ENCODE data around the gene LMBR1.
"Not testable (repeated sequence)": the region's sequence is repeated elsewhere in the genome, so short reads cannot be mapped to it uniquely, and the experiment has no call there.

LMBR1 gene

DNA sequence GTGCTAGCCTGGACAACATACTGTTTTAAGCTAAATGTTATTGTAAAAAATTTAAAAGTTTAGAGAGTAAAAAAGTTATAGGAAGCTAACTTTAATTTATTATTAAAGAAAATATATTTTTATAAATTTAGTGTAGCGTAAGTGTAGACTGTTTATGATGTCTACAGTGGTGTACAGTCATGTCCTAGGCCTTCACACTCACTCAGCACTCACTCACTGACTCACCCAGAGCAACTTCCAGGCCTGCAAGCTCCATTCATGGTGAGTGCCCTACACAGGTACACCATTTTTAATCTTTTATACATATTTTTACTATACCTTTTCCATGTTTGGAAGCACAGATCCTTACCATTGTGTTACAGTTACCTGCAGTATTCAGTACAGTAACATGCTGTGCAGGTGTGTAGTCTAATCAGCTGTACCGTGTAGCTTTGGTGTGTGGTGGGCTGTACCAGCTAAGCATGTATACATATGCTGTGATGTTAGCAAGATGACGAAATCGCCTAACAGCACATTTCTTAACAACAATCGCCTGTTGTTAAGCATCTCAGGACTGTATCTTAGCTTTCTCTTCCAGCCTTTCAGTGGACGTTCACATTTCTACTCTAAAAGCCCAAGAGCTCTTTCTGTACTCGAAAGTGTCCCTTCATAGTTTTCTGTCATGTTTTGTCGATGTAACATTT, 240.0 kb downstream of the LMBR1 start:
- no peak for DNase-seq

DNA sequence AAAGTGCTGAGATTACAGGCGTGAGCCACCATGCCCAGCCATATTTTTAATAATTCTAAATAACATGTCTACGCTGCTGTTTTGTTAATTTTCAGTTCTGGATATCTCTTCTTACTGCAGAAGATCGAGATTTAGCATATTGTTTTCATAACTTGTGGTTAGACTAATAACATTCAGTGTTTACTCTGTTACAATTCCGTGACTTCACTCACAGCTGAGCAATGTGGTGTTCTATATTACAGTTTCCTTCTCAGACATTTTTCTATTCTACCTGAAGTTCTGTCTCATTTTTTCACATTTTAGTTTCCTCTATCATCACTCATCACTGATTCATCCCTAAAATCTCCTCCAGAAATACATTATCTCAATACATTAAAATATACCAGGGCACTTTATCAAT, 241.5 kb downstream of the LMBR1 start:
- DNase-seq, result no peak

DNA sequence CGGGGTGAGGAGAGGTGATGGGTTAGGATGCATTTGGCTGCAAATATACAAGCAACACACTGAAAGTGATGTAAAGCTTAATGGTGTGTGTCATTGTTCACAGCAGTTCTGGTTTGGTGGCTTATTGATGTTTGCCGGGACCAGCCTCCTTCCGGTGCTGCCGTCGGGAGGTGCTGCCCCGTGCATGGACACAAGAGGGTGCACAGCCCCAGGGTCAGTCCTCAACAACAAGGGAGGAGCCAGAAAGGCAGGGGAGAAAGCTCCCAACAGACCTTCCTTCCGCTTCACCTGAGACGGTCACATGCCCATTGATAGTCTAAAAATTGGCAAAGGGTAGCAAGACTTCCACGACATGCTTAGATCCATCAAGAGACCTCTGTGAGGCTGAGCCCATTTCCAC, 242.9 kb downstream of the LMBR1 start:
- no peak for DNase-seq

DNA sequence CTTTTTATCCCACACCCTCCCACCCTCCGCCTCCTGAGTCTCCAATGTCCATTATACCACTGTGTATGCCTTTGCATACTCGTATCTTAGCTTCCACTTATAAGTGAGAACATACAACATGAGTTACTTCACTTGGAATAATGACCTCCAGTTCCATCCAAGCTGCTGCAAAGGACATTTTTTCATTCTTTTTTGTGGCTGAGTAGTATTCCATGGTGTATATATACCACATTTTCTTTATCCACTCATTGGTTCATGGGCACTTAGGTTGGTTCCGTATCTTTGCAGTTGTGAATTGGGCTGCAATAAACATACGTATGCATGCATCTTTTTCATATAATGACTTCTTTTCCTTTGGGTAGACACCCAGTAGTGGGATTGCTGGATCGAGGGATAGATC, 245.7 kb downstream of the LMBR1 start:
- not testable (repeated sequence) for DNase-seq

DNA sequence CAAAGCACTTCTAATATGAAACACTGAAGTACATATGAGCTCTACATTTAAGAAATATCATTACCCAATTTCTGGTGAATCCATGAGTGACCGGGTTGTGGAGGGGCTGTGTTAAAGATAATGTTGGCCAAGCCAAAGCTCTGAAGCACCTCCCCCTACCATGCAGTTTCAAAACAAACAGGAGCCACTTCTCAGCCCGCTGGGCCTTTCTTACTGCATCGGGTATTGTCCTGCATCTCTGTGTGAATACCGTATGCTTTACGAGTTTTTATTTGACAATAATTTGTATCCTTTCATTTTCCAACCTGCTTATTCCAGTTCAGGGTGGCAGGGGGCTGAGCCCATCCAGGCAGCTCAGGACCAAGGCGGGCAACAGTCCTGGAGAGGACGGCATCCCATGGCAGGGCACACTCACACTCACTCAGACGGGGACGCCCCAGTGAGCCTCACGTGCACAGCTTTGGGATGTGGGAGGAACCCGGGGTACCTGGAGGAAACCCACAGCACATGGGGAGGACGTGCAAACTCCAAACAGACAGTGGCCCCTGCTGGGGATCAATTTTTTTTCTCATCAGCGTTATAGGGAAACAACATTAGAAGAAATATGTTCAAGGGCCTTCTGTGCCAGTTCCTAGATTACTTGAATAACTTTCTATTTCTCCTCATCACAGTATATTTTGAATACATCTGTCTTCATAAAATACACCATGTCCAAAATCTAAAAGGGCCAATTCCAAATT, 250.5 kb downstream of the LMBR1 start:
- no peak for DNase-seq

DNA sequence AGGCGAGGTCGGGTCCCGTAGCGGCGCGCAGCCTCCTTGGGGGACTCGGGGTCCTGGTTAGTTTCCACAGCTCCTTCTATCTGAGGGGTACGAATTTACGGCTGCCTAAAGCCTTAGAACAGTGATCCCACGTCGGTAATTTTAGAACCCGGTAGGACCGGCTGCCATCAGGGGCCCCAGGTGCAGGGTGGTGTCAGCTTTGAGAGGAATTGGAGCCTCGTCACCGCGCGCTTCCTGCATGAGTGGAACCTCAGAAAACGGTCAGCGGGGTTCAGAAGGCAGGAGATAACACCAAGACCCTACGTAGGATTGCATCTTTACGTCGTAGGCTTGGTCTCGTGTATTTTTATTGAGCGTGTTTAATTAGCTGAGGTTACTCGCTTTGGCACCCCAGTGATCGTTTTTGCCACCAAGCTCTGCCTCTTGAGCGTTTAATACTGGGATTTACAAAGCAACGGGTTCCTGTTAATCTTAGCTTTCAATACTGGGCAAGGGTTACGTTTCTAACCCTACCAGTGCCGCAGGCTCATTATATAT, 252.0 kb downstream of the LMBR1 start:
- peak; percentile 43 to 77 for DNase-seq

DNA sequence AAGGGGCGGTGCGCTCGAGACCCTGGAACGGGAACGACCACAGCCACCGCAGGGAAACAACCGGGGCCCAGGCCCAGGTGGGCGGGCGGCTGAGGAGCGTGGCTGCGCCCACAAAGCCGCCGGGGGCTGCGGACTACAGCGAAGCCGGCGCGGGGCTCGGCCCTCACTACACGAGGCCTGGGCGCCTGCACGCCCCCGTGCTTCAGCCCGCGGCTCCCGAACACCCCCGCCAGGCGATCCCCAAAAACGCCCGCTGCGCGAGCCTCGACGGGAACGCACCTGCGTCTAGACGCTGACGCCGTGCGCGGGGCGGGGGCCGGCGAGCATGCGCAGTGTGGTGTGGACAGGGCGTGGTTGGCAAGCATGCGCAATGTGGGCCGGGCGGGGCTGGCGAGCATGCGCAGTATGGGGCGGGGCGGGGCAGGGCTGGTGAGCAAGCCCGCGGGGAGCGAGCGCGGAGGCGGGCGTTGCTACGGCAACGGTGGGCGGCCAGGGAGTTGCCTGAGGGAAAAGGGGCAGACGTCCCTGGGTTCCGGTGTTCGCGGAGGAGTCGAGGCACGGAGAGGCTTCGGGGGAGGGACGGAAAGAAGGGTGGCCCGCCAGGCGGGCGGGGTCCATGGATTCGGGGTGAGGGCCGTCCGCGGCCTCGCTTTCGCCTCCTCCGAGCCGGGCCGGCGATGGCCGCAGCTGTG, 252.6 kb downstream of the LMBR1 start, which contains the start of gene RNF32:
TSS of gene RNF32 (plus strand) at position 518 of the 692 bp plus-strand sequence. CDS start 3,104 bp downstream, outside the sequence.
- DNase-seq, result peak; percentile 64 to 84

DNA sequence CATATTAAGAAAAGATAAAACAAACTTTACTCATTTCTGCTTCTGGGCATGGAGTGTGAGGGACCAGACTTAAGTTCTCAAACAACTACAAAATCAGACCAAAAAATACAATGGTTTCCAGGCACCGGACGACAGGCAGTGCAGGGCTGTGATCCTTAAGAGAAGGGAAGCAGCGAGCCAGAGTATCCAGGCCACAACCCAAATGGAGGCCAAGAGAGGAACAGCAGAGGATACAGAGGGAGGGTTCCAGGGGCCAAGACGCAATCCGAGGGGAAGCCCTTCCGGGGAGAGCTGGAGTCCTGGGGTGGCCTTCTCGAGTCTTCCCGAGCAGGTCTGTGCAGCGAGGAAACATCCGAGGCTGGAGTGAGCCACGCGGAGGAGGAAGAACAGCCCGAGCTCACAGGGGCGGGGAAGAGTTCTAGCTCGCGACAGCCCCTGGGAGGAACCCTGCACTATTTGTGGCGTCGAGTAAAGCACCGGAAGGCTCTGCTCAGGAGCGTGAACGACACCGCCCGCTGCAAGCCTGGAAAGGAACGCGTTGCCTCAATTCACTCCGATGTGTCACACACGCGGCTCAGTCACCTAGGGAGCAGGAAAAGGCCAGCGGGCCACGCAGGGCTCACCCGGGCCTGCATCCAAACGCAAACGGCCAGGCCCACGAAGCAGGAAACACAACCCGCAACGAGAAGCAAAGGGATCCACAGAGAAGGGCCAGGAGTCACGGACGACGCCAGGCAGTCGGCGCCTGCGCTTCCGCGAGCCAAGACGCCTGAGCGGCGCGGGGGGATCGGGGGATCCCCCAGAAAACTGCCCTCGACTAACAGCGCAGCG, 253.3 kb downstream of the LMBR1 start:
- DNase-seq, result peak; percentile 67 to 74

DNA sequence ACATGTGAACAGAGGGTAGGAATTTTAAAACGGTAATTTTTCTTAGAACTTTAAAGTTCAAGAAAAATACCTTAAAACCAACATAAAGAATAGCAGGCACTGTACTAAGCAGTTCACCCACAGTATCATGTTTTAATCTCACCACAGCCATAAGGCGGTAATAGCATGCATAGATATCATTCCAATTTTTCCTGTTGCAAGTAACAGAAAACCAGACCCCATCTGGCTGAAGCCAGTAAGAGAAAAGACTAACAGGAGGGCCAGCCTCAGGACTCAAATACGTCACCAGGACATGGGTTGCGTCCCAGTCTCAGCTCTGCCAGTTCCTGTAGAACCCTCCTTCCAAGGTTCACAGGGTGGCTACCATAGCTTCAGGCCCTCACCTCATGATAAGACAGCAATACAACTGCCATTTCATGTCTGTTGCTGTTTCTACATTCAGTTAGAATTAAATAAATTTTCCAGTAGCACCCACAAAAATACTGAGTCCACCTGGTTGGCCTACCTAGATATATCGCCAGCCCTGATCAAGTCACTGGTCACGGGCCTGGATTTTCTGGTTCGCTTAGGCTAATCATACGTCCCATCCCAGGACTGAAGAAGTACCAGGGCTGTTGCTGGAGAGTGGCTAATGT, 254.4 kb downstream of the LMBR1 start:
- peak in 1 of 2 experiments; percentile 39 for DNase-seq

DNA sequence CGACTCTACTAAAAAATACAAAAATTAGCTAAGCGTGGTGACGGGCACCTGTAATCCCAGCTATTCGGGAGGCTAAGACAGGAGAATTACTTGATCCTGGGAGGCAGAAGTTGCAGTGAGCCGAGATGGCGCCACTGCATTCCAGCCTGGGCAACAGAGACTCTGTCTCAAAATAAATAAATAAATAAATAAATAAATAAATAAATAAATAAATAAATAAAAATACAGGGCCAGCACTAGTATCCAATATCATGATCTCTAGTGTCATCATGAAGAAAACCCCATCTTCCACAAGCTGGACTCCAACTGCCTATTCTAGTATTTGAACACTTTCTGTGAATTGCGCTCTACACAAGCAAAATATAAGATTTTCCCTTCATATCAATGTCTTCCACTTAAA, 255.9 kb downstream of the LMBR1 start:
- DNase-seq, result not testable (repeated sequence)

DNA sequence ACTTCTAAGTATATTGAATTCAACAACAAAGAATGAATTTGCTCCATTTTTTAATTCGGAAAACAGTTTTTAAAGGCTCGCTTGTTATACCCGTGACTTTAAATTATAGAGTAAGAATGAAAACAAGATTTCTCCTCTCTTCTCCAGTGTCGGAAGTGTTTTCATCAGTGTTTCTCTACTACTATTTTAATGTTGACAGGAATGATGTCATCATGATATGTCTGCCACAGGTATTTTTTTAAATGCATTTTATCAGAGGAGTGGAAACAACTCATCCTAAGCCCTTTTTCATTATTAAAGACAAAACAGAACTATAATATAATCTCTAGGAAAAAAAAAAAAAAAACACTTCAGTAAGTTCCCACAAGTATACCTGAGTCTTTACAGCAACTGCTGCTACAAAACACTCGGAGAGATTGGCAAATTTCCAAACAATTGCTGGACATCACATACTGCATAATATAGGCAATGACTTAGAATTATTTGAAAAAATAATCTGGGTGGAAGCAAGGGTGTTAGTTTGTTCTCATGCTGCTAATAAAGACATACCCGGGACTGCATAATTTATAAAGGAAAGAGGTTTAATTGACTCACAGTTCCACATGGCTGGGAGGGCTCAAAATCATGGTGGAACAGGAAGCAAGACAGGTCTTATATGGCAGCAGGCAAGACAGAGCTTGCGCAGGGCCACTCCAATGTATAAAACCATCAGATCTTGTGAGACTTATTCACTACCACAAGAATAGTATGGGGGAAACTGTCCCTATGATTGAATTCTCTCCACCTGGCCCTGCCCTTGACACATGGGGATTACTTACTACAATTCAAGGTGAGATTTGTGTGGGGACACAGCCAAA, 257.2 kb downstream of the LMBR1 start:
- no peak for DNase-seq

DNA sequence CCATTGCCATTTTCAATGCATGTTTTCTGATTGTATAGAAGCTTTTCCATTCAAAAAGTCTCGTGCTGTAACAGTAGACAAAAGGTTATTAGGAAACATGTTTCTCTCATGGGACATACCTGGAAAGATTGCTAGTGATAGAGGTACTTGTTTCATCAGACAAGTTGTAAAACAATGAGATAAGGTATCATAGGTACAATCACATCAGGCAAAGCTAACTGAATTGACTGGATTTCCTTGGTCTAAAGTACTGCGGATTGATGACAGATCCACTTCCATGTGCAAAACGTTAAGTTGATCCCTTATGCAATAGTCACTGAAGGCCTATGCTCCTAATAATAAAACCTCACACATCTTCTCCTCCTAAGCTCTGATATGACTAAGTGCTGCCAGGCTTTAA, 258.9 kb downstream of the LMBR1 start:
- no peak for DNase-seq

DNA sequence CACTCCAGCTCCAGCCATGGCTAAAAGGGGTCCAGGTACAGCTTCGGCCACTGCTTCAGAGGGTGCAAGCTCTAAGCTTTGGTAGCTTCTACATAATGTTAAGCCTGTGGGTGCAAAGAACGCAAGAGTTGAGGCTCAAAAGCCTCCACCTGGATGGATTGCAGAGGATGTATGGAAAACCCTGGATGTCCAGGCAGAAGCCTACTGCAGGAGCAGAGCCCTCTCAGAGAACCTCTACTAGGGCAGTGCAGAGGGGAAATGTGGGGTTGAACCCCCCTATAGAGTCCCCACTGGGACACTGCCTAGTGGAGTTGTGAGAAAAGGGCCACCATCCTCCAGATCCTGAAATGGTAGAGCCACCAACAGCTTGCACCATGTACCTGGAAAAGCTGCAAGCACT, 263.1 kb downstream of the LMBR1 start:
- no peak for DNase-seq

DNA sequence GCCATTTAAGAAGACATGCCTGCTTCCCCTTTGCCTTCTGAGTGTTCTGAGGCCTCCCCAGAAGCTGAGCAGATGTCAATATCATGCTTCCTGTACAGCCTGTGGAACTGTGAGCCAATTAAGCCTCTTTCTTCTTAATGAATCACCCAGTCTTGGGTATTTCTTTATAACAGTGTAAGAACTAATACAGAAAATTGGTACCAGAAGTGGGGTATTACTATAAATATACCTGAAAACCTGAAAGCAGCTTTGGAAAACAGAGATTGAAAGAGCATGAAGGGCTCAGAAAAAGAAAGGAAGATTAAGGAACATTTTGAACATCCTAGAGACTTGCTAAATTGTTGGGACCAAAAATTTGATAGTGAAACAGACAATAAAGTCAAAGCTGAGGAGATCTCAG, 264.4 kb downstream of the LMBR1 start:
- no peak for DNase-seq

Data from SW 1271 (cell line).